ENCODE results near the gene HES6.

- TF ChIP-seq, protein P1, sequence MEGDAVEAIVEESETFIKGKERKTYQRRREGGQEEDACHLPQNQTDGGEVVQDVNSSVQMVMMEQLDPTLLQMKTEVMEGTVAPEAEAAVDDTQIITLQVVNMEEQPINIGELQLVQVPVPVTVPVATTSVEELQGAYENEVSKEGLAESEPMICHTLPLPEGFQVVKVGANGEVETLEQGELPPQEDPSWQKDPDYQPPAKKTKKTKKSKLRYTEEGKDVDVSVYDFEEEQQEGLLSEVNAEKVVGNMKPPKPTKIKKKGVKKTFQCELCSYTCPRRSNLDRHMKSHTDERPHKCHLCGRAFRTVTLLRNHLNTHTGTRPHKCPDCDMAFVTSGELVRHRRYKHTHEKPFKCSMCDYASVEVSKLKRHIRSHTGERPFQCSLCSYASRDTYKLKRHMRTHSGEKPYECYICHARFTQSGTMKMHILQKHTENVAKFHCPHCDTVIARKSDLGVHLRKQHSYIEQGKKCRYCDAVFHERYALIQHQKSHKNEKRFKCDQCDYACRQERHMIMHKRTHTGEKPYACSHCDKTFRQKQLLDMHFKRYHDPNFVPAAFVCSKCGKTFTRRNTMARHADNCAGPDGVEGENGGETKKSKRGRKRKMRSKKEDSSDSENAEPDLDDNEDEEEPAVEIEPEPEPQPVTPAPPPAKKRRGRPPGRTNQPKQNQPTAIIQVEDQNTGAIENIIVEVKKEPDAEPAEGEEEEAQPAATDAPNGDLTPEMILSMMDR (conservative IDR thresholded peaks at IDR 0.05 in 1 of 2, IDR thresholded peaks at IDR 0.05 in 1 of 2; ENCODE audit: low read depth in 1 of 2, low read length in 2 of 2), result no peak
- no peak for TF ChIP-seq EZH2 (IDR thresholded peaks at IDR 0.05; ENCODE audit: low read length, missing control alignments)
Observed at GRCh38 chr2:238257786-238258700, 18.2 kb upstream of the HES6 start.

All from fibroblast of lung (primary cell).